Endothelial cell of umbilical vein (primary cell): ENCODE measurements around the gene TFAM. TPM values are rescaled to one million over a fixed set of nuclear protein-coding genes. Genes with fewer than 3 reads are reported as not detected.

ENCODE experiments used
- BruUV-seq: library from RNA; stranded (reverse); fragments of 400-500 nt; replicated peaks from 2 replicates; lab custom pipeline; 2021; lab: Mats Ljungman, UMichigan
- CTCF ChIA-PET: fragments of 300-600, 350-600 bp; sonication (Branson Sonifier 250); formaldehyde crosslinking; loops from one replicate; lab custom pipeline; 2021; ENCODE audit warnings: antibody characterized with exemption, inconsistent platforms; lab: Charles Lee
- POLR2A ChIA-PET: fragments of 300-600, 350-600 bp; sonication (Branson Sonifier 250); formaldehyde crosslinking; loops from one replicate; lab custom pipeline; 2021; ENCODE audit warnings: antibody characterized with exemption, inconsistent platforms; lab: Charles Lee
- DNase-seq: peaks from one replicate; pipeline ENCODE4 v3.0.0-alpha.2; 2011; ENCODE audit warnings: low read depth, low spot score
- FAIRE-seq: peaks from 2 replicates; lab custom pipeline; 2011; peaks lifted over from hg19 to GRCh38; lab: Jason Lieb, UNC
- H2AFZ ChIP-seq: 2 replicates; pipeline ENCODE4 v1.6.0; 2012; ENCODE audit warnings: low read depth, low read length, control low read depth, inconsistent platforms
- H3K27ac ChIP-seq: 2 replicates; pipeline ENCODE4 v1.5.1; 2011; ENCODE audit warnings: low read depth, mild to moderate bottlenecking, control low read depth, low read length, moderate library complexity; ENCODE audit not compliant: insufficient read depth
- H3K27me3 ChIP-seq, 2 experiments: 2 replicates each; pipeline versions ENCODE4 v1.6.0 to v1.6.1; 2011; ENCODE audit warnings: low read length in 2 of 2, mixed read lengths in 1 of 2; ENCODE audit not compliant: control insufficient read depth in 2 of 2, insufficient read depth in 2 of 2
- H3K36me3 ChIP-seq, 2 experiments: 2 replicates in 1 of 2; 3 replicates in 1 of 2; pipeline ENCODE4 v1.5.1; 2011; ENCODE audit warnings: low read length in 2 of 2, mild to moderate bottlenecking in 1 of 2, moderate library complexity in 1 of 2; ENCODE audit not compliant: control insufficient read depth in 2 of 2, insufficient read depth in 2 of 2; ENCODE audit errors: extremely low read depth in 1 of 2
- H3K4me1 ChIP-seq: 3 replicates; pipeline ENCODE4 v1.5.1; 2011; ENCODE audit warnings: mild to moderate bottlenecking, low read length; ENCODE audit not compliant: control insufficient read depth, insufficient read depth; ENCODE audit errors: extremely low read depth
- H3K4me2 ChIP-seq: 2 replicates; pipeline ENCODE4 v1.6.1; 2011; ENCODE audit warnings: low read length, control low read depth, mixed read lengths; ENCODE audit not compliant: insufficient read depth
- H3K4me3 ChIP-seq, 3 experiments: fragments of 200-600 bp in 1 of 3; sonication (generic), shearing (Covaris generic) in 1 of 3; replicated peaks in 1 of 3; 2 replicates each; pipeline ENCODE4 v1.5.1; 2011 to 2016; ENCODE audit warnings: control low read depth in 3 of 3, low read length in 3 of 3, mild to moderate bottlenecking in 2 of 3, inconsistent platforms in 1 of 3, low read depth in 1 of 3, moderate library complexity in 1 of 3; ENCODE audit not compliant: insufficient read depth in 1 of 3
- H3K79me2 ChIP-seq: 2 replicates; pipeline ENCODE4 v1.6.0; 2012; ENCODE audit warnings: low read length, inconsistent platforms; ENCODE audit not compliant: control insufficient read depth, insufficient read depth
- H3K9ac ChIP-seq: replicated peaks from 2 replicates; pipeline ENCODE3; 2011; ENCODE audit warnings: low read length, control low read depth; ENCODE audit not compliant: insufficient read depth; ENCODE audit errors: extremely low read depth
- H3K9me1 ChIP-seq: replicated peaks from 3 replicates; pipeline ENCODE4 v1.6.0; 2011; ENCODE audit warnings: mild to moderate bottlenecking, low read length; ENCODE audit not compliant: control insufficient read depth, insufficient read depth; ENCODE audit errors: extremely low read depth
- H3K9me3 ChIP-seq: replicated peaks from 2 replicates; pipeline ENCODE4 v1.5.1; 2012; ENCODE audit warnings: low read length, inconsistent platforms; ENCODE audit not compliant: control insufficient read depth, insufficient read depth
- H4K20me1 ChIP-seq: replicated peaks from 2 replicates; pipeline ENCODE3; 2011; ENCODE audit warnings: mild to moderate bottlenecking, low read length; ENCODE audit not compliant: control insufficient read depth, insufficient read depth; ENCODE audit errors: extremely low read depth
- EZH2 ChIP-seq: IDR thresholded peaks from 2 replicates; pipeline ENCODE4 v1.6.1; 2012; ENCODE audit warnings: borderline replicate concordance, low read depth, mild to moderate bottlenecking, moderate library complexity, low read length, inconsistent platforms; ENCODE audit not compliant: severe bottlenecking
- FOS ChIP-seq: IDR thresholded peaks from 2 replicates; pipeline ENCODE4 v1.6.1; 2011; ENCODE audit warnings: mild to moderate bottlenecking, low read length, moderate library complexity, borderline replicate concordance; ENCODE audit not compliant: insufficient read depth
- GATA2 ChIP-seq: IDR thresholded peaks from 2 replicates; pipeline ENCODE4 v1.7.0; 2011; ENCODE audit warnings: low read depth, mild to moderate bottlenecking, moderate library complexity, mixed read lengths, low read length; ENCODE audit not compliant: insufficient read length, insufficient read depth
- JUN ChIP-seq: IDR thresholded peaks from 2 replicates; pipeline ENCODE4 v1.6.1; 2011; ENCODE audit warnings: borderline replicate concordance, low read depth; ENCODE audit not compliant: insufficient read length, insufficient read depth
- MYC ChIP-seq: IDR thresholded peaks from one replicate; pipeline ENCODE4 v1.6.1; 2011; ENCODE audit warnings: mild to moderate bottlenecking, low read depth, low read length
- POLR2A ChIP-seq: IDR thresholded peaks from 2 replicates; pipeline ENCODE4 v1.6.1; 2012; ENCODE audit warnings: low read depth, mild to moderate bottlenecking, control low read depth, low read length
- POLR2AphosphoS5 ChIP-seq: IDR thresholded peaks from 2 replicates; pipeline ENCODE4 v1.6.1; 2012; ENCODE audit warnings: low read depth, mild to moderate bottlenecking, control low read depth, low read length, moderate library complexity; ENCODE audit not compliant: insufficient read depth
- dilution Hi-C: fragments of 300-500 bp; cut with MboI; formaldehyde crosslinking; loops from one replicate; pipeline ENCODE4 v1.15.0; 2019; ENCODE audit warnings: low sequenced_read_pairs; ENCODE audit not compliant: extremely low pct_ligation_motif_present
- intact Hi-C: fragments of 100-400 bp; cut with micrococcal nuclease; formaldehyde crosslinking; loops from one replicate; pipeline ENCODE4 v1.10.0; 2022
- polyA plus RNA-seq, 4 experiments: library from polyadenylated mRNA; depleted of rRNA in 3 of 4; stranded (reverse) in 3 of 4; unstranded in 1 of 4; fragments of >200 nt; gene quantifications; 2 replicates each; pipeline versions ENCODE4 v1.2.1 to v1.2.3, GENCODE V29; 2011 to 2012; ENCODE audit warnings: missing spikeins in 1 of 4
- total RNA-seq: library from RNA; stranded (reverse); gene quantifications from 2 replicates; pipeline ENCODE4 v1.2.3, GENCODE V29; 2021
- TF ChIP-seq, protein P1 (sequence below): IDR thresholded peaks from 2 replicates; pipeline ENCODE4 v1.6.1; 2011; ENCODE audit not compliant: insufficient read depth, insufficient read length

The TFAM gene
- total and polyA plus RNA-seq, 2 donors (not counting 3 experiments of a cell fraction or from before 2014, with no cell fraction given): 21.3 to 45.1 TPM

DNA sequence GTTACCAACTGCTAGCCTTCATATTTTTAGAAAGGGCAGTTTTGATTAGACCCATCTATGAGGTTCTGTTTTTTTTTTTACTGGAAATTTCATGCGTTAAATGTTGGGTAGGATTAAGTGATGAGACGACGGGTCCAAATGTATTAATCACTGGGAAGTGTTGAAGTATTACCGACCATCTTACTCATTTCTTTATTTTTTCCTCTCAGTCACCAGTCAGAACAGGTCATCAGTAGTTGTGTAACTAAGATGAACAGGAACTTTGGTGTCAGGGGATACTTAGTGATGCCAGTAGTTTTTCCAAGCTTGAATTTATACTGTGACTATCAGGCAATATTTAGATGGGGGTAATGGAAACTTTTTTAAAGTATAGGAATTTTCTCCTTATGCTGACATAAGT is 14.2 kb downstream of the TFAM start:
- TF ChIP-seq JUN (no peak), FOS (peak; percentile 32)
- Histone ChIP-seq H3K9ac (no peak overlapping the region), H3K4me1 (no peaks in the 10 kb centered on the region), H2AFZ (no peak overlapping the region), H3K4me3 (no peak overlapping the region), H3K27ac (no peak overlapping the region), H3K4me2 (no peak overlapping the region), H3K9me1 (no peaks in the 10 kb centered on the region), H3K9me3 (no peaks in the 10 kb centered on the region), H4K20me1 (no peaks in the 10 kb centered on the region), H3K79me2 (no peaks in the 10 kb centered on the region), H3K27me3 (no peaks in the 10 kb centered on the region), H3K36me3 (peaks cover 0 to 7% of the 10 kb centered on the region in 2 experiments)
- CTCF ChIA-PET: interaction anchor here (0.6 kb wide), 1 partner anchor 627 kb away, joined by 3 read pairs; no protein-coding TSS in a partner anchor
- BruUV-seq: no TSS peak
- POLR2A ChIA-PET: no interaction called here
- DNase-seq: no peak
- intact Hi-C loops: no loop called here
- FAIRE-seq: no peak
- dilution Hi-C loops: no loop called here

DNA sequence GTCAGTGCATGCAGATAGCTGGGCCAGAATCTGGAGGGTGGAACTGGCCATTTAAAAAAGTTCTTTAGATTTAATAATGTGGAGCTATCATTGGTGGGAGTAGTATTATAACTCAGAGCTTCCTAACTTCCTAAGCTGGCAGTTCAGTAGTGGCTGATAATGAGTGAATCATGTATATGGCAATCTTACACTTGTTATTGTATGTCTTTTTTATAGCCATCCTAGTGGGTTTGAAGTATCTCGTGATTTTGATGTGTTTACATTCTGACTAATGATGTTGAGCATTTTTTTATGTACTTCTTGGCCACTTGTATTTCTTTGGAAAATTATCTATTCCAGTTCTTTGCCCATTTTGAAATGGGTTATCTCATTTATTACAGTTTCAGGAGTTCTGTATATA is 15.4 kb downstream of the TFAM start:
- no peak overlapping the region for H3K27ac ChIP-seq
- BruUV-seq: no TSS peak
- no peak overlapping the region for H3K4me3 ChIP-seq
- ChIA-PET POLR2A (no interaction called here), CTCF (interaction anchor here (1.0 kb wide), 1 partner anchor 15 kb away, joined by 3 read pairs; no protein-coding TSS in a partner anchor)
- no peaks in the 10 kb centered on the region for H3K4me1 ChIP-seq
- dilution Hi-C loops: no loop called here
- no peak for TF ChIP-seq FOS
- TF ChIP-seq GATA2: no peak
- no peak for TF ChIP-seq EZH2
- TF ChIP-seq POLR2A: no peak
- no peak for TF ChIP-seq JUN
- TF ChIP-seq, protein P1, sequence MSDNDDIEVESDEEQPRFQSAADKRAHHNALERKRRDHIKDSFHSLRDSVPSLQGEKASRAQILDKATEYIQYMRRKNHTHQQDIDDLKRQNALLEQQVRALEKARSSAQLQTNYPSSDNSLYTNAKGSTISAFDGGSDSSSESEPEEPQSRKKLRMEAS: no peak
- no peak for TF ChIP-seq MYC
- TF ChIP-seq POLR2AphosphoS5: no peak
- DNase-seq (peak; percentile 7), FAIRE-seq (no peak)
- intact Hi-C loops: no loop called here
- H3K36me3 ChIP-seq: peaks cover 0 to 7% of the 10 kb centered on the region in 2 experiments
- no peaks in the 10 kb centered on the region for H3K9me3 ChIP-seq
- no peaks in the 10 kb centered on the region for H3K9me1 ChIP-seq
- no peak overlapping the region for H2AFZ ChIP-seq
- no peaks in the 10 kb centered on the region for H4K20me1 ChIP-seq
- no peak overlapping the region for H3K9ac ChIP-seq
- H3K4me2 ChIP-seq: no peak overlapping the region
- H3K79me2 ChIP-seq: no peaks in the 10 kb centered on the region
- no peaks in the 10 kb centered on the region for H3K27me3 ChIP-seq
